ENCODE data around the gene HES5. TPM values are rescaled to one million over a fixed set of nuclear protein-coding genes. Genes with fewer than 3 reads are reported as not detected.
A peak's percentile ranks its signal among the peaks of the same experiment; 100 is the strongest.

Gene HES5
- total and polyA plus RNA-seq, 2 of the 13 experiments (the other 11 are each of a cell fraction or from before 2014, with no cell fraction given): not detected

DNA sequence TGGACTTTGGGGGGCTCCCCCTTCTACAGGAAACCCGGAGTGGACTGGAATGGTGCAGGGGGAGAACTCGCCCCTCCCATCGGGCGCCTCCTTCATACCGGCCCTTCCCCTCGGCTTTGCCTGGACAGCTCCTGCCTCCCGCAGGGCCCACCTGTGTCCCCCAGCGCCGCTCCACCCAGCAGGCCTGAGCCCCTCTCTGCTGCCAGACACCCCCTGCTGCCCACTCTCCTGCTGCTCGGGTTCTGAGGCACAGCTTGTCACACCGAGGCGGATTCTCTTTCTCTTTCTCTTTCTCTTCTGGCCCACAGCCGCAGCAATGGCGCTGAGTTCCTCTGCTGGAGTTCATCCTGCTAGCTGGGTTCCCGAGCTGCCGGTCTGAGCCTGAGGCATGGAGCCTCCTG lies 26.2 kb upstream of the HES5 start, which contains the start of gene TNFRSF14 (continued):
- TF ChIP-seq, protein P1, sequence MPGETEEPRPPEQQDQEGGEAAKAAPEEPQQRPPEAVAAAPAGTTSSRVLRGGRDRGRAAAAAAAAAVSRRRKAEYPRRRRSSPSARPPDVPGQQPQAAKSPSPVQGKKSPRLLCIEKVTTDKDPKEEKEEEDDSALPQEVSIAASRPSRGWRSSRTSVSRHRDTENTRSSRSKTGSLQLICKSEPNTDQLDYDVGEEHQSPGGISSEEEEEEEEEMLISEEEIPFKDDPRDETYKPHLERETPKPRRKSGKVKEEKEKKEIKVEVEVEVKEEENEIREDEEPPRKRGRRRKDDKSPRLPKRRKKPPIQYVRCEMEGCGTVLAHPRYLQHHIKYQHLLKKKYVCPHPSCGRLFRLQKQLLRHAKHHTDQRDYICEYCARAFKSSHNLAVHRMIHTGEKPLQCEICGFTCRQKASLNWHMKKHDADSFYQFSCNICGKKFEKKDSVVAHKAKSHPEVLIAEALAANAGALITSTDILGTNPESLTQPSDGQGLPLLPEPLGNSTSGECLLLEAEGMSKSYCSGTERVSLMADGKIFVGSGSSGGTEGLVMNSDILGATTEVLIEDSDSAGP (CRISPR knock-in tag; IDR thresholded peaks at IDR 0.05; ENCODE audit: borderline replicate concordance): peak; percentile 69; the same call in 1 of the 2 replicates
- TF ChIP-seq ZNF256 (CRISPR knock-in tag; conservative IDR thresholded peaks at IDR 0.05) (no peak), ZNF17 (CRISPR knock-in tag; IDR thresholded peaks at IDR 0.05) (no peak), ELF3 (CRISPR knock-in tag; IDR thresholded peaks at IDR 0.05) (no peak), TP53 (CRISPR knock-in tag; conservative IDR thresholded peaks at IDR 0.05) (no peak), RBFOX2 (IDR thresholded peaks at IDR 0.05; ENCODE audit: low read depth, low read length) (peak; percentile 50; the same call in 1 of the 2 replicates), ZNF780A (CRISPR knock-in tag; IDR thresholded peaks at IDR 0.05) (no peak), SMAD3 (CRISPR knock-in tag; IDR thresholded peaks at IDR 0.05) (no peak), ARHGAP35 (CRISPR knock-in tag; IDR thresholded peaks at IDR 0.05; ENCODE audit: borderline replicate concordance) (no peak), ZNF33B (CRISPR knock-in tag; IDR thresholded peaks at IDR 0.05) (0 out of 2 replicates have a peak, but pooled peaks have one; percentile 25), KDM6A (CRISPR knock-in tag; IDR thresholded peaks at IDR 0.05; ENCODE audit: low read depth) (no peak), ZFY (CRISPR knock-in tag; IDR thresholded peaks at IDR 0.05) (no peak; the same call in none of the 2 replicates)
- TF ChIP-seq, protein P2, sequence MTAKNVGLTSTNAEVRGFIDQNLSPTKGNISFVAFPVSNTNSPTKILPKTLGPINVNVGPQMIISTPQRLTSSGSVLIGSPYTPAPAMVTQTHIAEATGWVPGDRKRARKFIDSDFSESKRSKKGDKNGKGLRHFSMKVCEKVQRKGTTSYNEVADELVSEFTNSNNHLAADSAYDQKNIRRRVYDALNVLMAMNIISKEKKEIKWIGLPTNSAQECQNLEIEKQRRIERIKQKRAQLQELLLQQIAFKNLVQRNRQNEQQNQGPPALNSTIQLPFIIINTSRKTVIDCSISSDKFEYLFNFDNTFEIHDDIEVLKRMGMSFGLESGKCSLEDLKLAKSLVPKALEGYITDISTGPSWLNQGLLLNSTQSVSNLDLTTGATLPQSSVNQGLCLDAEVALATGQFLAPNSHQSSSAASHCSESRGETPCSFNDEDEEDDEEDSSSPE (CRISPR knock-in tag; IDR thresholded peaks at IDR 0.05): 0 out of 2 replicates have a peak, but pooled peaks have one; percentile 3
- TF ChIP-seq, protein P3, sequence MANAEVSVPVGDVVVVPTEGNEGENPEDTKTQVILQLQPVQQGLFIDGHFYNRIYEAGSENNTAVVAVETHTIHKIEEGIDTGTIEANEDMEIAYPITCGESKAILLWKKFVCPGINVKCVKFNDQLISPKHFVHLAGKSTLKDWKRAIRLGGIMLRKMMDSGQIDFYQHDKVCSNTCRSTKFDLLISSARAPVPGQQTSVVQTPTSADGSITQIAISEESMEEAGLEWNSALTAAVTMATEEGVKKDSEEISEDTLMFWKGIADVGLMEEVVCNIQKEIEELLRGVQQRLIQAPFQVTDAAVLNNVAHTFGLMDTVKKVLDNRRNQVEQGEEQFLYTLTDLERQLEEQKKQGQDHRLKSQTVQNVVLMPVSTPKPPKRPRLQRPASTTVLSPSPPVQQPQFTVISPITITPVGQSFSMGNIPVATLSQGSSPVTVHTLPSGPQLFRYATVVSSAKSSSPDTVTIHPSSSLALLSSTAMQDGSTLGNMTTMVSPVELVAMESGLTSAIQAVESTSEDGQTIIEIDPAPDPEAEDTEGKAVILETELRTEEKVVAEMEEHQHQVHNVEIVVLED (CRISPR knock-in tag; IDR thresholded peaks at IDR 0.05; ENCODE audit: borderline replicate concordance): no peak
- TF ChIP-seq, protein P4, sequence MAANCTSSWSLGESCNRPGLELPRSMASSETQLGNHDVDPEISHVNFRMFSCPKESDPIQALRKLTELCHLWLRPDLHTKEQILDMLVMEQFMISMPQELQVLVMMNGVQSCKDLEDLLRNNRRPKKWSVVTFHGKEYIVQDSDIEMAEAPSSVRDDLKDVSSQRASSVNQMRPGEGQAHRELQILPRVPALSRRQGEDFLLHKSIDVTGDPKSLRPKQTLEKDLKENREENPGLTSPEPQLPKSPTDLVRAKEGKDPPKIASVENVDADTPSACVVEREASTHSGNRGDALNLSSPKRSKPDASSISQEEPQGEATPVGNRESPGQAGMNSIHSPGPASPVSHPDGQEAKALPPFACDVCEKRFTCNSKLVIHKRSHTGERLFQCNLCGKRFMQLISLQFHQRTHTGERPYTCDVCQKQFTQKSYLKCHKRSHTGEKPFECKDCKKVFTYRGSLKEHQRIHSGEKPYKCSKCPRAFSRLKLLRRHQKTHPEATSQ (CRISPR knock-in tag; IDR thresholded peaks at IDR 0.05; ENCODE audit: borderline replicate concordance): 0 out of 2 replicates have a peak, but pooled peaks have one; percentile 17
- TF ChIP-seq, protein P5, sequence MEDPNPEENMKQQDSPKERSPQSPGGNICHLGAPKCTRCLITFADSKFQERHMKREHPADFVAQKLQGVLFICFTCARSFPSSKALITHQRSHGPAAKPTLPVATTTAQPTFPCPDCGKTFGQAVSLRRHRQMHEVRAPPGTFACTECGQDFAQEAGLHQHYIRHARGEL (CRISPR knock-in tag; IDR thresholded peaks at IDR 0.05): no peak
- TF ChIP-seq, protein P6, sequence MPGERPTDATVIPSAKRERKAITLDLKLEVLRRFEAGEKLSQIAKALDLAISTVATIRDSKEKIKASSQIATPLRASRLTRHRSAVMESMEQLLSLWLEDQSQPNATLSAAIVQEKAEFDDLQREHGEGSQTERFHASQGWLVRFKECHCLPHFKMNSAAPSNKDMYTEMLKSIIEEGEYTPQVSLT (CRISPR knock-in tag; IDR thresholded peaks at IDR 0.05; ENCODE audit: borderline replicate concordance, low read depth): no peak
- TF ChIP-seq, protein P7, sequence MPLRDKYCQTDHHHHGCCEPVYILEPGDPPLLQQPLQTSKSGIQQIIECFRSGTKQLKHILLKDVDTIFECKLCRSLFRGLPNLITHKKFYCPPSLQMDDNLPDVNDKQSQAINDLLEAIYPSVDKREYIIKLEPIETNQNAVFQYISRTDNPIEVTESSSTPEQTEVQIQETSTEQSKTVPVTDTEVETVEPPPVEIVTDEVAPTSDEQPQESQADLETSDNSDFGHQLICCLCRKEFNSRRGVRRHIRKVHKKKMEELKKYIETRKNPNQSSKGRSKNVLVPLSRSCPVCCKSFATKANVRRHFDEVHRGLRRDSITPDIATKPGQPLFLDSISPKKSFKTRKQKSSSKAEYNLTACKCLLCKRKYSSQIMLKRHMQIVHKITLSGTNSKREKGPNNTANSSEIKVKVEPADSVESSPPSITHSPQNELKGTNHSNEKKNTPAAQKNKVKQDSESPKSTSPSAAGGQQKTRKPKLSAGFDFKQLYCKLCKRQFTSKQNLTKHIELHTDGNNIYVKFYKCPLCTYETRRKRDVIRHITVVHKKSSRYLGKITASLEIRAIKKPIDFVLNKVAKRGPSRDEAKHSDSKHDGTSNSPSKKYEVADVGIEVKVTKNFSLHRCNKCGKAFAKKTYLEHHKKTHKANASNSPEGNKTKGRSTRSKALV (CRISPR knock-in tag; IDR thresholded peaks at IDR 0.05): no peak
- TF ChIP-seq, protein P8, sequence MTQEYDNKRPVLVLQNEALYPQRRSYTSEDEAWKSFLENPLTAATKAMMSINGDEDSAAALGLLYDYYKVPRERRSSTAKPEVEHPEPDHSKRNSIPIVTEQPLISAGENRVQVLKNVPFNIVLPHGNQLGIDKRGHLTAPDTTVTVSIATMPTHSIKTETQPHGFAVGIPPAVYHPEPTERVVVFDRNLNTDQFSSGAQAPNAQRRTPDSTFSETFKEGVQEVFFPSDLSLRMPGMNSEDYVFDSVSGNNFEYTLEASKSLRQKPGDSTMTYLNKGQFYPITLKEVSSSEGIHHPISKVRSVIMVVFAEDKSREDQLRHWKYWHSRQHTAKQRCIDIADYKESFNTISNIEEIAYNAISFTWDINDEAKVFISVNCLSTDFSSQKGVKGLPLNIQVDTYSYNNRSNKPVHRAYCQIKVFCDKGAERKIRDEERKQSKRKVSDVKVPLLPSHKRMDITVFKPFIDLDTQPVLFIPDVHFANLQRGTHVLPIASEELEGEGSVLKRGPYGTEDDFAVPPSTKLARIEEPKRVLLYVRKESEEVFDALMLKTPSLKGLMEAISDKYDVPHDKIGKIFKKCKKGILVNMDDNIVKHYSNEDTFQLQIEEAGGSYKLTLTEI (CRISPR knock-in tag; conservative IDR thresholded peaks at IDR 0.05): no peak

All from HepG2 (cell line).